Smooth muscle cell (in vitro differentiated cells): ENCODE data around the gene MYCT1. TPM values are rescaled to one million over a fixed set of nuclear protein-coding genes. Genes with fewer than 3 reads are reported as not detected.
"Not testable (repeated sequence)": the region's sequence is repeated elsewhere in the genome, so short reads cannot be mapped to it uniquely, and the experiment has no call there.

Source experiments
- DNase-seq: peaks from one replicate; lab custom pipeline; 2025; ENCODE audit not compliant: unreplicated experiment; lab: John Stamatoyannopoulos, UW
- H2AFZ ChIP-seq: fragments of 200-600 bp; sonication (generic); 2 replicates; pipeline ENCODE4 v1.6.0; 2016; ENCODE audit warnings: antibody characterized with exemption, low read depth, mild to moderate bottlenecking
- H3F3A ChIP-seq: fragments of 200-600 bp; sonication (generic); 2 replicates; pipeline ENCODE4 v1.6.0; 2017; ENCODE audit warnings: antibody characterized with exemption, low read depth
- H3K27ac ChIP-seq: fragments of 200-600 bp; sonication (generic); 2 replicates; pipeline ENCODE4 v1.5.1; 2016; ENCODE audit warnings: low read depth, mild to moderate bottlenecking
- H3K27me3 ChIP-seq: fragments of 200-600 bp; sonication (generic); 2 replicates; pipeline ENCODE4 v1.6.1; 2016; ENCODE audit warnings: low read depth, mild to moderate bottlenecking
- H3K36me3 ChIP-seq: fragments of 200-600 bp; sonication (generic); 2 replicates; pipeline ENCODE4 v1.5.1; 2016; ENCODE audit warnings: low read depth
- H3K4me1 ChIP-seq: fragments of 200-600 bp; sonication (generic); 2 replicates; pipeline ENCODE4 v1.5.1; 2016; ENCODE audit warnings: low read depth
- H3K4me2 ChIP-seq: fragments of 200-600 bp; sonication (generic); 2 replicates; pipeline ENCODE4 v1.6.0; 2016; ENCODE audit warnings: mild to moderate bottlenecking
- H3K4me3 ChIP-seq: fragments of 200-600 bp; sonication (generic); 2 replicates; pipeline ENCODE4 v1.5.1; 2016; ENCODE audit warnings: mild to moderate bottlenecking
- H3K79me2 ChIP-seq: fragments of 200-600 bp; sonication (generic); 2 replicates; pipeline ENCODE4 v1.6.0; 2016; ENCODE audit warnings: low read depth, mild to moderate bottlenecking
- H3K9ac ChIP-seq: fragments of 200-600 bp; sonication (generic); 2 replicates; pipeline ENCODE4 v1.6.0; 2016; ENCODE audit warnings: low read depth
- H3K9me3 ChIP-seq: fragments of 200-600 bp; sonication (generic); replicated peaks from 2 replicates; pipeline ENCODE4 v1.5.1; 2016; ENCODE audit warnings: low read depth
- H4K20me1 ChIP-seq: fragments of 200-600 bp; sonication (generic); 2 replicates; pipeline ENCODE4 v1.6.0; 2016; ENCODE audit warnings: low read depth
- CTCF ChIP-seq: fragments of 200-600 bp; sonication (generic); IDR thresholded peaks from 2 replicates; pipeline ENCODE4 v1.5.1; 2017; ENCODE audit warnings: borderline replicate concordance, mild to moderate bottlenecking, antibody characterized with exemption; ENCODE audit not compliant: insufficient read depth, poor library complexity, severe bottlenecking
- WGBS: methylation state at CpG from one replicate; pipeline ENCODE4 v1.1.7; 2016; ENCODE audit warnings: low lambda C conversion rate; 5-methylcytosine and 5-hydroxymethylcytosine counted together
- polyA plus RNA-seq: library from polyadenylated mRNA; unstranded; fragments of >200 nt; fragmentation: Nextera tagmentation; extraction: Ambion mirVana; gene quantifications from 2 replicates; pipeline ENCODE4 v1.2.1, GENCODE V29; 2016
- total RNA-seq: library from RNA; depleted of rRNA; stranded (reverse); fragments of >200 nt; gene quantifications from 2 replicates; pipeline ENCODE4 v1.2.3, GENCODE V29; 2014

The MYCT1 gene
- total and polyA plus RNA-seq, 2 experiments from 2014 or later: not detected

GRCh38 chr6:152701081-152701862, 3.6 kb downstream of the MYCT1 start:
- Histone ChIP-seq H3K27ac (no peak overlapping the region), H2AFZ (no peak overlapping the region)
- no peak for DNase-seq

GRCh38 chr6:152701863-152702401, 4.2 kb downstream of the MYCT1 start:
- Histone ChIP-seq H3K4me1 (no peaks in the 10 kb centered on the region), H3F3A (no peaks in the 10 kb centered on the region), H2AFZ (no peak overlapping the region), H3K4me3 (no peak overlapping the region), H3K4me2 (no peak overlapping the region), H3K9ac (no peak overlapping the region), H3K36me3 (no peaks in the 10 kb centered on the region), H3K27ac (no peak overlapping the region), H3K79me2 (no peaks in the 10 kb centered on the region), H4K20me1 (no peaks in the 10 kb centered on the region), H3K9me3 (no peaks in the 10 kb centered on the region), H3K27me3 (no peaks in the 10 kb centered on the region)
- DNase-seq: no peak
- WGBS: 88% methylated on average over 4 of the region's 4 CpGs
- TF ChIP-seq CTCF: no peak

More at GRCh38 chr6:152701081-152701862, 3.6 kb downstream of the MYCT1 start:
- Histone ChIP-seq H3K27me3 (no peaks in the 10 kb centered on the region), H3K4me1 (no peaks in the 10 kb centered on the region), H3F3A (no peaks in the 10 kb centered on the region), H4K20me1 (no peaks in the 10 kb centered on the region), H3K4me2 (no peak overlapping the region), H3K9me3 (no peaks in the 10 kb centered on the region), H3K4me3 (no peak overlapping the region), H3K9ac (no peak overlapping the region), H3K36me3 (no peaks in the 10 kb centered on the region), H3K79me2 (no peaks in the 10 kb centered on the region)
- 74% methylated on average over 7 of the region's 7 CpGs for WGBS
- TF ChIP-seq CTCF: no peak

- not testable (repeated sequence) for H3K79me2 ChIP-seq, H3F3A ChIP-seq, H3K4me3 ChIP-seq, H3K9ac ChIP-seq, H3K27me3 ChIP-seq, H3K27ac ChIP-seq, H4K20me1 ChIP-seq, H3K36me3 ChIP-seq, H2AFZ ChIP-seq, H3K4me1 ChIP-seq, H3K4me2 ChIP-seq, H3K9me3 ChIP-seq, DNase-seq
These were observed 6.1 kb downstream of the MYCT1 start for GRCh38 chr6:152703750-152704149.

- no peak for DNase-seq
- Histone ChIP-seq H3K4me1 (no peaks in the 10 kb centered on the region), H3K27ac (no peak overlapping the region), H3K27me3 (no peaks in the 10 kb centered on the region), H2AFZ (no peak overlapping the region), H3K36me3 (no peaks in the 10 kb centered on the region), H3F3A (no peaks in the 10 kb centered on the region), H4K20me1 (no peaks in the 10 kb centered on the region), H3K9me3 (no peaks in the 10 kb centered on the region), H3K4me2 (no peak overlapping the region), H3K9ac (no peak overlapping the region), H3K4me3 (no peak overlapping the region), H3K79me2 (no peaks in the 10 kb centered on the region)
- 93% methylated on average over 2 of the region's 2 CpGs for WGBS
- TF ChIP-seq CTCF: no peak
These were observed 7.6 kb downstream of the MYCT1 start for GRCh38 chr6:152705327-152705726.
